Astrocyte of the cerebellum (primary cell): ENCODE results near the gene SLC44A1.

Experiments used
- DNase-seq: peaks from one replicate; pipeline ENCODE4 v3.0.0-alpha.2; 2011; ENCODE audit warnings: low read depth
- H3K4me3 ChIP-seq: 2 replicates; pipeline ENCODE4 v1.5.1; 2011; ENCODE audit warnings: mild to moderate bottlenecking, low read depth, low read length, moderate library complexity
- in situ Hi-C: cut with HindIII; loops from 2 replicates; pipeline ENCODE4 v1.10.0; 2017; ENCODE audit warnings: low sequenced_read_pairs
- TF ChIP-seq, protein P1 (sequence below): IDR thresholded peaks from 2 replicates; pipeline ENCODE4 v1.5.1; 2012; ENCODE audit warnings: low read length, low read depth, moderate library complexity, mild to moderate bottlenecking; ENCODE audit errors: missing control alignments

SLC44A1 gene

DNA sequence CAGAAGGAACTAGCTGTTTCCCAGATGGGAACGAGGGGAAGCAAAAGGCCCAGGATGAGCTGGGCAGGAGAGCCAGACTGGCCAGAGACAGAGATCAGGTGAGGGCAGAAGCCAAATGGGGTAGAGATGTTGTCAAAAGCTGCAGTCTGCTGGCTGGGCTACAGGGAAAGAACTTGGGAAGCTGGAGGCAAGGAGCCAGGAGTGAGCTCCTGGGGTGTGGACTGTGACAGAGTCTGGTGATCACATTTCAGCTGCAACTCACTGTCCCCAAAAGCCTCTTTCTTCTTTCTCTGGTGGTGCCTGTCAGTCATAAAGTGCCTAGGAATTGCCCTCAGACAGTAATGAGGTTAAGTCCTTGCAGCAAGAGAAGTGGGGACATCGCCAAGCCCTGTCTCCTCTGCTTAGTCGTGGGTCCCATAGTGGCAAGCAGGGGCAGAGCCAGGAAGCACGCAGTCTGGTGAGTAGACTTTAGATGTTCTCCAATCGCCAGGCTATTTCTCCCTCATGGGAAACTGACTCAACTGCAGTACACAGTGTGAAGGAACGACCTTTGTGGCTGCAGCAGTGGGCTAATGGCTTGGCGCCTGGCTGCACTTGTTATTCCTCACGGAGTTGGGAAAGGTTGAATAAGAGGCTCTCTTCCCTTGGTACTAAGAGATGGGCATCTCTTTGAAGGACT is 200.9 kb downstream of the SLC44A1 start:
- TF ChIP-seq, protein P1, sequence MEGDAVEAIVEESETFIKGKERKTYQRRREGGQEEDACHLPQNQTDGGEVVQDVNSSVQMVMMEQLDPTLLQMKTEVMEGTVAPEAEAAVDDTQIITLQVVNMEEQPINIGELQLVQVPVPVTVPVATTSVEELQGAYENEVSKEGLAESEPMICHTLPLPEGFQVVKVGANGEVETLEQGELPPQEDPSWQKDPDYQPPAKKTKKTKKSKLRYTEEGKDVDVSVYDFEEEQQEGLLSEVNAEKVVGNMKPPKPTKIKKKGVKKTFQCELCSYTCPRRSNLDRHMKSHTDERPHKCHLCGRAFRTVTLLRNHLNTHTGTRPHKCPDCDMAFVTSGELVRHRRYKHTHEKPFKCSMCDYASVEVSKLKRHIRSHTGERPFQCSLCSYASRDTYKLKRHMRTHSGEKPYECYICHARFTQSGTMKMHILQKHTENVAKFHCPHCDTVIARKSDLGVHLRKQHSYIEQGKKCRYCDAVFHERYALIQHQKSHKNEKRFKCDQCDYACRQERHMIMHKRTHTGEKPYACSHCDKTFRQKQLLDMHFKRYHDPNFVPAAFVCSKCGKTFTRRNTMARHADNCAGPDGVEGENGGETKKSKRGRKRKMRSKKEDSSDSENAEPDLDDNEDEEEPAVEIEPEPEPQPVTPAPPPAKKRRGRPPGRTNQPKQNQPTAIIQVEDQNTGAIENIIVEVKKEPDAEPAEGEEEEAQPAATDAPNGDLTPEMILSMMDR = no peak
- no peak for DNase-seq
- in situ Hi-C loops = no loop called here

DNA sequence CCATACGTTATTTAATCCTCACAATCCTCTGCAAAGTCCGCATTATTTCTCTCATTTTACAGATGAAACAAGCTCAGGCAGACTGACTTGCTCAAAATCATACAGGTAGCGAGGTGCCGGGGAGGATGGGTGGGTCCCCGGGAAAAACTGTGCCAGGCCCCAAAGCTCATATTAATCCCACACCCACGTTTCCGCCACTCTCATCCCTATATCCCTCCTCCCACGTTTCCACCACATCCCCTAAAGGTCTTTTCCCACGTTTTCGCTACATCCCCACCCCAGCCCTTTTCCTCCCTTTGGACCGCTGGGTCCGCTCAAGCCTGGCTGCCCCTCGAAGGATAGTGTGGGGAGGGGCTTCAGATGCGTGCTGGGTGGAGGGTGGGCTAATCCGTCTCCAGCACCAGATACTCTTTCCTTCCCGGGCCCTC is 202.9 kb downstream of the SLC44A1 start:
- in situ Hi-C loops = no loop called here
- no peak for DNase-seq
- peak overlapping the region; percentile 81 for H3K4me3 ChIP-seq
- TF ChIP-seq, protein P1 = no peak

More for the DNA sequence above, 200.9 kb downstream of the SLC44A1 start:
- no peak overlapping the region for H3K4me3 ChIP-seq

DNA sequence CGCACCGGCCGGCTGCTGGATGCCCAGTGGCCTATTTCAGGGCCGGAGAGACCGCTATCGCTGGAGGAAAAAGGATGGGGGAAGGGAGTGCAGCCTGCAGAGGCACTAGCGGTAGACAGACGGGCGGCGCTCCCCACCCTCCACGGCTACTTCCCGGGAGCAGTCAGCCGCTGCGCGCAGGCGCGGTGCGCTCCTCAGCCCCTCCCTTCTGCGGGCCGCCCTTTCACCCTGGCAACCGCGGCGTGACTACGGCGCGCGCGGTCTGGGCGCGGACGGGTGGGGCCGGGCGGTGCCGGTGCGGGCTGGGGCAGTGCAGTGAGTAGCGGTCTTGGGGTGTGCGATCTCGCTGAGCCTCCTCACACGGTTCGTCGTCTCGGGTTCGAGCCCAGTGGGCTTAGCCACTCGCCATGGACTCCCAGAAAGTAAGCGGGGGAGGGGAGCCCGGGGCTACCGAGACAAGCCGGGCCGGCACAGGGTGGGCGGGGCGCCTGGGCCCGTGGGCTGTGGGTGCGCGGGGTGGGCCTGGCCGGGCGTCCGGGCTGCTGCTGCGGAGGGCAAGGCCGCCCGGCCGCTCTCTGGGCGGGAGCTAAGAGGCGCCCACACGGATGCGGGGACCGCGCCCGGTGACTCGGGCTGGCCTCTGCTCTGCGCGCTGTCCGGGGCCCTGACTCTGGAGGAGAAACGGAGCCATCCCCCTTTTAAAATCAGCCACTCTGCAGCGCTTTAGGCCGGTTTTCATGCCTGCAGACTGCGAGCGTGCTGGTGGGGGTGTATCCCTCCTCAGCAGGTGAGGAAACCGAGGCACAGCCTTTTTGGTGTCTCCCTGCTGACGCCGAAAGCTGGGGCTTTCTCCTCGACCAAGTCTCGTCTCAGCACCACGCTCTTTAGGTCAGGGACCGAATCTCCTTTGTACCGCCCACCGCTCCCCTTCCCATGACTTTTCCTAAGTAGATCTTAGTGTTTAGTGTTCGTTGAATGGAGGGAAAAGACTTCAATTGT is 203.7 kb downstream of the SLC44A1 start, which contains the start of gene FSD1L:
Gene FSD1L (plus strand): TSS at position 221 of the 999 bp plus-strand sequence. CDS start 187 bp downstream, at position 408.
- peak within 1 kb of the TSS; percentile 81 for H3K4me3 ChIP-seq
- TF ChIP-seq, protein P1 = peak; percentile 11
- peak; percentile 68 for DNase-seq
- in situ Hi-C loops = no loop called here

DNA sequence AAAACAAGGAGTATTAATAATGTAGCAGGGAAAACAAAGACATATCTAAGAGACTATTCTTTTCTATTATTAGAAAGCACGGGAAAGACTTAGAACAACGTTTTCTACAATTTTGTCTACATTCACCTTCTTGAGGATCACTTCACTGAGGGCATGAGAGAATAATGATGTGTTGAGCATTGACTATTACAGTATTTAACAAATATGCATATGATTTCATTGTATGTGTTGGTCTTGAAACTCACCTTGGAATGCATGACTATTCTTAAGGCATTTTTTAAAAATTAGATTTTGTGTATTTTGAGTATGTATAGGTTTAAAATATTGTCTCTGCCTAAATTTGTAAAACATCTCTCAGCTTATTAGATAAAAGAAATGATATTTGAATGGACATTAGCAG is 204.6 kb downstream of the SLC44A1 start:
- H3K4me3 ChIP-seq = peak overlapping the region; percentile 81
- TF ChIP-seq, protein P1 = no peak
- DNase-seq = no peak
- in situ Hi-C loops = no loop called here

DNA sequence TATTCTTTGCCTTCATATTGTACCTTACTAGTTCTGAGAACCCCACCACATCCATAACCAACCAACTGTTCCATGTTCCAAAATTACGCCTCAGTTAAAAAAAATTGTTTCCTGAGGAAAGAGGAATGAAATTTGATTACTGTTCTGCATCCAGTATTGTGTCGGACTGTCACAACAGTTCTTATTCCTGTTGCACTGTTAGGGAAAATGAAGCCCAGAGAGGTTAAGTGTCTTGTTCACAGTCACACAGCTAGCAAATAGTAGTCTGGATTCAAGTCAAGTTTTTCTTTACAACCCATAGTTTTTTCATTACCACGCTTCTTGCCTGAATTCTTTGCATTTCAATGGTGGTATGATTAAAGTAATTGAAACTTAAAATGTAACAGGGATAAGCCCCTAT is 207.7 kb downstream of the SLC44A1 start:
- TF ChIP-seq, protein P1 = no peak
- no peak overlapping the region for H3K4me3 ChIP-seq
- DNase-seq = no peak
- in situ Hi-C loops = no loop called here

DNA sequence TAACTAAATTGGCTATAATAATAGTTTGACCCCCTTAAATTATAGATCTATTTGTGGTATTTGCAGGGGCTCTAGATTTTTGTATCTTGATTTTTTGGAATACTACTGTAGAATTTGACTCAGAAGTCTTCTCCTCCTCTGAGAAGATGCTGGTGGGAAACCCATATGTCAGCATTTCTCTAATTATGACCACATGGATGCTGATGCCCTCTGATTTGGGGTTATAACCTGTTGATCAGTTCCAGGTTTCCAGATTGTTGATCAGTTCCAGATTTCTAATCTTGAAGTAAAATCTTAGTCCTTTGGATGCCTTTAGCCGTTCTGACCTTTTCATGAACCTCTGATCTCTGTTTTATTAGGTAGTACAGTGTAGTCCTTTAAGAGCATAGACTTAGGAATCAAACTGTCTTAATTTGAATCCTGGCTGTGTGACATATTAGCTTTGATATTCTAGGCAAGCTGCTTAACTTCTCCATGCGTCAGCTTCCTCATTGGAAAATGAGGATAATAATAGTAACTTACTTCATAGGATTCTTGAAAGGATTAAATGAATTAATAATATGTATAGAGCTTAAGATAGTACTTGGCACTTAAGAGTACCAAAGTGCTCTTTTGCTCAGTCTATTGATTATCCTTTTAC is 211.5 kb downstream of the SLC44A1 start:
- H3K4me3 ChIP-seq = no peak overlapping the region
- in situ Hi-C loops = no loop called here
- no peak for DNase-seq
- TF ChIP-seq, protein P1 = no peak
